ENCODE results near the gene NYAP2. TPM values are rescaled to one million over a fixed set of nuclear protein-coding genes. Genes with fewer than 3 reads are reported as not detected.

NYAP2 gene
- total RNA-seq, result not detected in 2 replicates

GRCh38 chr2:225399504-225399903 is at the start of gene NYAP2:
NYAP2 (plus strand) TSS chr2:225399710; CDS start chr2:225408881, 9,171 bp downstream.

